A673 (cell line): Measurements from ENCODE around the gene ARHGAP44.

Experiments used
- EZH2 ChIP-seq: fragments of 200-600 bp; sonication (generic); IDR thresholded peaks from 2 replicates; pipeline ENCODE4 v1.6.1; 2017; ENCODE audit warnings: borderline replicate concordance, low read depth, mild to moderate bottlenecking, mixed read lengths, antibody characterized with exemption, low read length; ENCODE audit not compliant: poor library complexity, severe bottlenecking
- TF ChIP-seq, protein P1 (sequence below): fragments of 300-800, 200-600 bp; sonication (generic); conservative IDR thresholded peaks from 2 replicates; pipeline ENCODE4 v1.5.1; 2017; ENCODE audit warnings: low read depth, mild to moderate bottlenecking, antibody characterized with exemption, low read length, moderate library complexity, mixed read lengths

DNA sequence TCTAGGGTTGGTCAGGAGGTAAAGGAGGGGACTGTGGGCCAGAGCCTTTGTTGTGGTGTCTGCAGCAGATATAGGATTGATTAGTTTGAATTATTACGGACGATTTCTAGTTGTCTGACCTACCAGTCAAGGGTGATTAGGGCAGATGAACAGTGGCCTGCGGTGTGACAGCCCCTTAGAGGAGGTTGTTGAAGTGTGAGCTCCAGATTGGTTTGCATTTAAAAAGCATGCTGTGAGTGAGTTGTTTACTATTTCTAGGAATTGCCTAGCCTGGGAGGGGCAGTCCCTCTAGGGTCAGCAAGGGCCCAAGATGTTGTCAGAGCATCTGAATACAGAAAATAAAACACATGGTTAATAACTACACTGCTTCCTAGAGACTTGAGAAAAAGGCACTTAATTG, 108.8 kb downstream of the ARHGAP44 start:
- TF ChIP-seq, protein P1, sequence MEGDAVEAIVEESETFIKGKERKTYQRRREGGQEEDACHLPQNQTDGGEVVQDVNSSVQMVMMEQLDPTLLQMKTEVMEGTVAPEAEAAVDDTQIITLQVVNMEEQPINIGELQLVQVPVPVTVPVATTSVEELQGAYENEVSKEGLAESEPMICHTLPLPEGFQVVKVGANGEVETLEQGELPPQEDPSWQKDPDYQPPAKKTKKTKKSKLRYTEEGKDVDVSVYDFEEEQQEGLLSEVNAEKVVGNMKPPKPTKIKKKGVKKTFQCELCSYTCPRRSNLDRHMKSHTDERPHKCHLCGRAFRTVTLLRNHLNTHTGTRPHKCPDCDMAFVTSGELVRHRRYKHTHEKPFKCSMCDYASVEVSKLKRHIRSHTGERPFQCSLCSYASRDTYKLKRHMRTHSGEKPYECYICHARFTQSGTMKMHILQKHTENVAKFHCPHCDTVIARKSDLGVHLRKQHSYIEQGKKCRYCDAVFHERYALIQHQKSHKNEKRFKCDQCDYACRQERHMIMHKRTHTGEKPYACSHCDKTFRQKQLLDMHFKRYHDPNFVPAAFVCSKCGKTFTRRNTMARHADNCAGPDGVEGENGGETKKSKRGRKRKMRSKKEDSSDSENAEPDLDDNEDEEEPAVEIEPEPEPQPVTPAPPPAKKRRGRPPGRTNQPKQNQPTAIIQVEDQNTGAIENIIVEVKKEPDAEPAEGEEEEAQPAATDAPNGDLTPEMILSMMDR: no peak
- TF ChIP-seq EZH2: no peak
